DMS 273 (cell line): Measurements from ENCODE around the gene SLC28A2.
"Not testable (repeated sequence)": the region's sequence is repeated elsewhere in the genome, so short reads cannot be mapped to it uniquely, and the experiment has no call there.

Experiments
- DNase-seq: peaks from one replicate; lab custom pipeline; 2025; ENCODE audit not compliant: unreplicated experiment; lab: John Stamatoyannopoulos, UW

SLC28A2 gene

GRCh38 chr15:45251888-45252287 lies at the start of gene SLC28A2:
Gene SLC28A2, plus strand, starts transcription at chr15:45252234. Its CDS starts 982 bp downstream, at chr15:45253216.
- DNase-seq, result no peak

GRCh38 chr15:45203182-45203581 lies 48.9 kb upstream of the SLC28A2 start:
- no peak for DNase-seq

GRCh38 chr15:45205192-45205591 lies 46.8 kb upstream of the SLC28A2 start:
- DNase-seq, result peak; percentile 76

- no peak for DNase-seq
Observed at GRCh38 chr15:45212493-45212892, 39.5 kb upstream of the SLC28A2 start.

GRCh38 chr15:45221053-45221599 lies 30.9 kb upstream of the SLC28A2 start:
- no peak for DNase-seq

GRCh38 chr15:45221967-45222366 lies 30.1 kb upstream of the SLC28A2 start:
- DNase-seq, result peak; percentile 2

- no peak for DNase-seq
Observed at GRCh38 chr15:45224621-45225217, 27.3 kb upstream of the SLC28A2 start.

- DNase-seq, result peak; percentile 4
Observed at GRCh38 chr15:45225506-45226273, 26.3 kb upstream of the SLC28A2 start.

- DNase-seq, result no peak
Observed at GRCh38 chr15:45228931-45229330, 23.1 kb upstream of the SLC28A2 start.

GRCh38 chr15:45230245-45230965 lies 21.6 kb upstream of the SLC28A2 start:
- no peak for DNase-seq

- DNase-seq, result no peak
Observed at GRCh38 chr15:45231132-45231531, 20.9 kb upstream of the SLC28A2 start.

GRCh38 chr15:45231864-45232562 lies 20.0 kb upstream of the SLC28A2 start:
- DNase-seq, result no peak

GRCh38 chr15:45234562-45235235 lies 17.3 kb upstream of the SLC28A2 start:
- DNase-seq, result no peak

GRCh38 chr15:45236806-45237205 lies 15.2 kb upstream of the SLC28A2 start:
- DNase-seq, result not testable (repeated sequence)

GRCh38 chr15:45242289-45242688 lies 9.7 kb upstream of the SLC28A2 start:
- no peak for DNase-seq

GRCh38 chr15:45249125-45249780 lies 2.8 kb upstream of the SLC28A2 start:
- DNase-seq, result no peak

GRCh38 chr15:45253330-45253729 lies 1.3 kb downstream of the SLC28A2 start:
- peak; percentile 17 for DNase-seq

GRCh38 chr15:45254405-45254804 lies 2.4 kb downstream of the SLC28A2 start:
- DNase-seq, result no peak

- DNase-seq, result not testable (repeated sequence)
Observed at GRCh38 chr15:45254824-45255223, 2.8 kb downstream of the SLC28A2 start.

GRCh38 chr15:45259796-45260195 lies 7.8 kb downstream of the SLC28A2 start:
- no peak for DNase-seq
